Immature natural killer cell (primary cell): ENCODE measurements around the gene ZNF547. TPM values are rescaled to one million over a fixed set of nuclear protein-coding genes. Genes with fewer than 3 reads are reported as not detected.

ENCODE experiments used
- DNase-seq, 3 donors: peaks; one replicate each; pipeline ENCODE4 v3.0.0; 2022; ENCODE audit warnings: mixed read lengths in 1 of 3
- H3K27ac Mint-ChIP-seq, 6 donors: one replicate each; pipeline ENCODE4 v1.8.0; 2020; ENCODE audit warnings: mixed read lengths in 6 of 6, mild to moderate bottlenecking in 5 of 6, inconsistent platforms in 4 of 6, moderate library complexity in 3 of 6
- H3K27me3 Mint-ChIP-seq, 3 donors: one replicate each; pipeline ENCODE4 v1.8.0; 2020 to 2021; ENCODE audit warnings: low read depth in 3 of 3, mild to moderate bottlenecking in 3 of 3, mixed read lengths in 3 of 3, moderate library complexity in 3 of 3, inconsistent platforms in 1 of 3
- H3K36me3 Mint-ChIP-seq, 3 donors: one replicate each; pipeline ENCODE4 v1.8.0; 2020; ENCODE audit warnings: mixed read lengths in 3 of 3, inconsistent platforms in 2 of 3, mild to moderate bottlenecking in 2 of 3
- H3K4me1 Mint-ChIP-seq, 2 donors: one replicate each; pipeline ENCODE4 v1.8.0; 2020; ENCODE audit warnings: inconsistent platforms in 2 of 2, mild to moderate bottlenecking in 2 of 2, mixed read lengths in 2 of 2, moderate library complexity in 1 of 2
- H3K4me3 Mint-ChIP-seq, 5 donors: one replicate each; pipeline ENCODE4 v1.8.0; 2020; ENCODE audit warnings: mild to moderate bottlenecking in 5 of 5, mixed read lengths in 5 of 5, inconsistent platforms in 3 of 5, moderate library complexity in 3 of 5
- H3K9me3 Mint-ChIP-seq, 6 donors: one replicate each; pipeline ENCODE4 v1.8.0; 2020; ENCODE audit warnings: mild to moderate bottlenecking in 6 of 6, mixed read lengths in 6 of 6, inconsistent platforms in 4 of 6, moderate library complexity in 3 of 6
- polyA plus RNA-seq, 3 donors: library from polyadenylated mRNA; unstranded; fragments of 300-500 nt; fragmentation: Illumina TruSeq; gene quantifications; one replicate each; pipeline ENCODE4 v1.2.3, GENCODE V29; 2021

ZNF547 gene
- 1 to 10 TPM in 1 of 3 donors, under 1 TPM in 2; 0.54 to 2.1 (median 0.61) TPM for polyA plus RNA-seq

DNA sequence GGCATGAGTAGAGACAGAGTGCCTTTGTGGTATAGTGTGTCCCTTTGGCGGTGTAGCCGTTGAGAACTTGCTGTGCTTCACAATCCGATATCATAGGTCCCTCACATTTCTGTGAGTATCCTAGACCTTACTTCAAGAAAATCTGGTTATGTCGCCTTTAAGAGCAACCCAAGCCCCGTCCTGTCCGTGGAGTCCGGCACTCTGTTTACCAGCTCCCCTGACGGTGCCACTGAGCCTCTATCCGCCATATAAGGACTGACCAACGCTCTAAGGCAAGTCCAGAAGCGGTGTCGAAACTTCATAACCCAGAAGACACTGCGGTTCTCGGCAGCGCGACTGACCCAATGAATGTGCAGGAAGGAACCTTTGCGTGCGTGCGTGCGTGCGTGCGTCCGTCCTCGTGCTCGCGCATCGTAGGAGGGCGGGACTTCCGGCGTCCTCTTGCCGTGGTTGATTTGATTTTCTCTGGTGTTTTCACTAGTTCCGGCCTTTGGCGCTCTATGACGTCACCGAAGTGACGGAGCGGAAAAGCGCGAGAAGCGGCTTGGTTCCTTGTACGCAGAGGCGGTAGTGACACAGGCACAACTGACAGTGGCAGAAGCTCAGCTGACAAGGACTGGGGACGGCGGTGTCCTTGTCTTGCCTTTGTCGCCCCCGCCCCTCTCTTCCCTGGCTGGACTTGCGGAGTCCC, at the start of gene ZNF547, which contains the start of gene TRAPPC2B:
TSS of gene ZNF547 (plus strand) at position 555 of the 691 bp plus-strand sequence. CDS start 5,005 bp downstream, outside the sequence.
TSS of gene TRAPPC2B (plus strand) at position 555 of the 691 bp plus-strand sequence. CDS start 1,283 bp downstream, outside the sequence.
- H3K27me3 Mint-ChIP-seq = peaks cover 8 to 18% (median 11%) of the 10 kb centered on the region in 3 donors
- peaks cover 16 to 21% of the 10 kb centered on the region in 2 donors for H3K4me1 Mint-ChIP-seq
- peak within 1 kb of the TSS; percentile 86 to 93 (median 93) for H3K4me3 Mint-ChIP-seq
- peak within 1 kb of the TSS; percentile 90 to 99 (median 98) for H3K27ac Mint-ChIP-seq
- peak; percentile 99 for DNase-seq
- H3K9me3 Mint-ChIP-seq = peaks cover 4 to 36% (median 32%) of the 10 kb centered on the region in 6 donors
- peaks cover 27 to 31% (median 30%) of the 10 kb centered on the region in 3 donors for H3K36me3 Mint-ChIP-seq

GRCh38 chr19:57314146-57314545, 49.2 kb upstream of the ZNF547 start:
- Mint-ChIP-seq H3K36me3 (peaks cover 0 to 3% (median 0%) of the 10 kb centered on the region in 3 donors), H3K27ac (no peak overlapping the region), H3K27me3 (peaks cover 12 to 35% (median 17%) of the 10 kb centered on the region in 3 donors), H3K4me1 (peaks cover 11 to 12% of the 10 kb centered on the region in 2 donors), H3K9me3 (peaks cover 6 to 23% (median 13%) of the 10 kb centered on the region in 6 donors), H3K4me3 (no peak overlapping the region)
- no peak for DNase-seq

DNA sequence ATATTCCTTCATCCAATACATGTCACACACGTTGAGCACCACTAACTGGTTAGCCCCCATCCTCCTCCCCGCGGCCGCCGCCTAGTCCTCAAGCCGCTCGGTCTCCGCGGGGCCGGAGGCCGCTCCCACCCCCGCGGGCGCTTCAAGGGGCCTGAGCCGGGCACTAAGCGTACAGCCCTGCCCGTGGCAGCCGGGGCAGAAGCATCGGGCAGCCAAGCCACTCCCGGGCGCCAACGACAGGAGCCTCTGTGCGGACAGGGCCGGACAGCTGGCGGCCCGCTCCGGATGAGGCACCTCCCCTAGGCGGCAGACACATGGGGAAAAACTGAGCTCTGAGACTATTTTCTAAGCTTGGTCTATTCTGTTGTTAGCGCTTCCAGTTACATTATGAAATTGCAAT, 45.8 kb upstream of the ZNF547 start:
- H3K36me3 Mint-ChIP-seq = peaks cover under 1 to 6% (median 4%) of the 10 kb centered on the region in 3 donors
- peaks cover 27 to 31% of the 10 kb centered on the region in 2 donors for H3K4me1 Mint-ChIP-seq
- H3K9me3 Mint-ChIP-seq = peaks cover 0 to 11% (median 2%) of the 10 kb centered on the region in 6 donors
- no peak overlapping the region for H3K4me3 Mint-ChIP-seq
- no peak for DNase-seq
- H3K27ac Mint-ChIP-seq = no peak overlapping the region
- peaks cover 11 to 25% (median 14%) of the 10 kb centered on the region in 3 donors for H3K27me3 Mint-ChIP-seq

- peaks cover 34 to 47% of the 10 kb centered on the region in 2 donors for H3K4me1 Mint-ChIP-seq
- peak overlapping the region; percentile 93 to 99 (median 93) for H3K4me3 Mint-ChIP-seq
- H3K36me3 Mint-ChIP-seq = peaks cover 20 to 25% (median 23%) of the 10 kb centered on the region in 3 donors
- H3K27ac Mint-ChIP-seq = peak overlapping the region; percentile 95 to 99 (median 98)
- DNase-seq = no peak
- H3K9me3 Mint-ChIP-seq = peaks cover 0 to 11% (median 3%) of the 10 kb centered on the region in 6 donors
- H3K27me3 Mint-ChIP-seq = peaks cover 7 to 19% (median 8%) of the 10 kb centered on the region in 3 donors
Observed at GRCh38 chr19:57319869-57320179, 43.5 kb upstream of the ZNF547 start.

- peaks cover 26 to 31% (median 29%) of the 10 kb centered on the region in 3 donors for H3K36me3 Mint-ChIP-seq
Observed at GRCh38 chr19:57320180-57321084, 42.9 kb upstream of the ZNF547 start, which contains the start of gene ZNF543. ZNF543 (plus strand) TSS chr19:57320472; CDS start chr19:57320854, 382 bp downstream.

GRCh38 chr19:57321116-57321515, 42.2 kb upstream of the ZNF547 start:
- Mint-ChIP-seq H3K4me1 (peaks cover 34 to 47% of the 10 kb centered on the region in 2 donors), H3K36me3 (peaks cover 33 to 38% (median 36%) of the 10 kb centered on the region in 3 donors), H3K27ac (peak overlapping the region; percentile 95 to 99 (median 98)), H3K4me3 (peak overlapping the region; percentile 93 to 99 (median 93)), H3K27me3 (peaks cover 3 to 11% (median 8%) of the 10 kb centered on the region in 3 donors), H3K9me3 (peaks cover 0 to 21% (median under 1%) of the 10 kb centered on the region in 6 donors)
- no peak for DNase-seq

More at GRCh38 chr19:57320180-57321084, 42.9 kb upstream of the ZNF547 start, which contains the start of gene ZNF543:
- Mint-ChIP-seq H3K4me1 (peaks cover 34 to 47% of the 10 kb centered on the region in 2 donors), H3K4me3 (peak within 1 kb of the TSS; percentile 93 to 99 (median 93)), H3K9me3 (peaks cover 0 to 16% (median 3%) of the 10 kb centered on the region in 6 donors), H3K27ac (peak within 1 kb of the TSS; percentile 95 to 99 (median 98)), H3K27me3 (peaks cover 3 to 15% (median 8%) of the 10 kb centered on the region in 3 donors)
- peak; percentile 89 to 91 (median 91) for DNase-seq

GRCh38 chr19:57321751-57322150, 41.6 kb upstream of the ZNF547 start:
- Mint-ChIP-seq H3K9me3 (peaks cover 0 to 27% (median 0%) of the 10 kb centered on the region in 6 donors), H3K4me1 (peaks cover 34 to 47% of the 10 kb centered on the region in 2 donors), H3K27ac (peak overlapping the region; percentile 17 to 99 (median 97)), H3K4me3 (peak overlapping the region; percentile 93 to 99 (median 93)), H3K36me3 (peaks cover 39 to 44% (median 41%) of the 10 kb centered on the region in 3 donors), H3K27me3 (peaks cover 3 to 8% (median 7%) of the 10 kb centered on the region in 3 donors)
- no peak for DNase-seq

DNA sequence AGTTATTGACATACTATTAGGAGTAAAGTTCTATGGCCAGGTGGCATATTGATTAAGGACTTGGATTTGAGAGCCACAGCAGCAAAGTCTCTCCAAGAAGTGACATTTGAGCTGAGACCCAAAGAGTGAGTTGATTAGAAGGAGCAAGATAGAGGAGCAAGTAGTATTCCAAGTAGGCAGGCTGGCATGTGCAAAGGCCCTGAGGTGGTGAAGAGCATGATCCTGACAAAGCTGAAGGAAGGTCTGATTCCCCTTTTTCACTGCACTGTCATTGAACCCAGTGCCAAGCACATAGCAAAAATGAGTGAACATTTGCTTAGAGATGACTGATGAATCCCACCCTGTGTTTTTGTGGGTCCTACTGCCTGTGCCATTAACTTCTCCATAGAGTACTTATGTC, 38.4 kb upstream of the ZNF547 start:
- peaks cover 29 to 41% of the 10 kb centered on the region in 2 donors for H3K4me1 Mint-ChIP-seq
- peaks cover 65 to 73% (median 68%) of the 10 kb centered on the region in 3 donors for H3K36me3 Mint-ChIP-seq
- H3K4me3 Mint-ChIP-seq = no peak overlapping the region
- H3K9me3 Mint-ChIP-seq = peaks cover 9 to 60% (median 23%) of the 10 kb centered on the region in 6 donors
- no peak overlapping the region for H3K27ac Mint-ChIP-seq
- H3K27me3 Mint-ChIP-seq = peaks cover 0 to 3% (median 3%) of the 10 kb centered on the region in 3 donors
- no peak for DNase-seq

DNA sequence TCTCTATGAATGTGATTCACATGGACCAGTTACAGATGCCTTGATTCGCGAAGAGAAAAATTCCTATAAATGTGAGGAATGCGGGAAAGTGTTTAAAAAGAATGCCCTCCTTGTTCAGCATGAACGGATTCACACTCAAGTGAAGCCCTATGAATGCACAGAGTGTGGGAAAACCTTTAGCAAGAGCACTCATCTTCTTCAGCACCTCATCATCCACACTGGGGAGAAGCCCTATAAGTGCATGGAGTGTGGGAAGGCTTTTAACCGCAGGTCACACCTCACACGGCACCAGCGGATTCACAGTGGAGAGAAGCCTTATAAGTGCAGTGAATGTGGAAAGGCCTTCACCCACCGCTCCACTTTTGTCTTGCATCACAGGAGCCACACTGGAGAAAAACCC, 35.4 kb upstream of the ZNF547 start:
- Mint-ChIP-seq H3K36me3 (peaks cover 66 to 77% (median 77%) of the 10 kb centered on the region in 3 donors), H3K9me3 (peaks cover 23 to 82% (median 33%) of the 10 kb centered on the region in 6 donors), H3K27ac (no peak overlapping the region), H3K27me3 (no peaks in the 10 kb centered on the region), H3K4me3 (no peak overlapping the region), H3K4me1 (peaks cover 2 to 11% of the 10 kb centered on the region in 2 donors)
- no peak for DNase-seq

GRCh38 chr19:57334191-57334590, 29.2 kb upstream of the ZNF547 start:
- no peaks in the 10 kb centered on the region for H3K4me1 Mint-ChIP-seq

GRCh38 chr19:57338877-57339276, 24.5 kb upstream of the ZNF547 start:
- no peak for DNase-seq
- Mint-ChIP-seq H3K27ac (no peak overlapping the region), H3K4me1 (no peaks in the 10 kb centered on the region), H3K4me3 (no peak overlapping the region), H3K36me3 (peaks cover 5 to 24% (median 21%) of the 10 kb centered on the region in 3 donors), H3K9me3 (peaks cover 0 to 24% (median 4%) of the 10 kb centered on the region in 6 donors), H3K27me3 (peaks cover 0 to 4% (median 0%) of the 10 kb centered on the region in 3 donors)

More at GRCh38 chr19:57334191-57334590, 29.2 kb upstream of the ZNF547 start:
- peaks cover 18 to 47% (median 33%) of the 10 kb centered on the region in 3 donors for H3K36me3 Mint-ChIP-seq
- H3K27ac Mint-ChIP-seq = no peak overlapping the region
- no peak overlapping the region for H3K4me3 Mint-ChIP-seq
- H3K9me3 Mint-ChIP-seq = peaks cover 7 to 55% (median 19%) of the 10 kb centered on the region in 6 donors
- peaks cover 0 to 2% (median 0%) of the 10 kb centered on the region in 3 donors for H3K27me3 Mint-ChIP-seq
- no peak for DNase-seq

DNA sequence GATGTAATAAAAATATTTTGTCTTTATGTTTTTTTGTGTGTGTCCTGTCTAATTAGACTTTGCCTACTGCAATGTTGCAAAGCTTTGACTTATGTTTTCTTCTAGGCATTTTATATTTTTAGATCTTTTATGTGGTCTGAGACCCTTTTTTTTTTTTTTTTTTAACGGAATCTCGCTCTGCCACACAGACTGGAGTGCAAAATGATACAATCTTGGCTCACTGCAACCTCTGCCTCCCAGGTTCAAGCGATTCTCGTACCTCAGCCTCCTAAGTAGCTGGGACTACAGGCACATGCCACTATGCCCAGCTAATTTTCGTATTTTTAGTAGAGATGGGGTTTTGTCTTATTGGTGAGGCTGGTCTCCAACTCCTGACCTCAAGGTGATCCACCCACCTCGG, 20.8 kb upstream of the ZNF547 start:
- Mint-ChIP-seq H3K27ac (no peak overlapping the region), H3K9me3 (peaks cover 0 to 13% (median 1%) of the 10 kb centered on the region in 6 donors), H3K4me3 (no peak overlapping the region), H3K27me3 (peaks cover 0 to 8% (median 0%) of the 10 kb centered on the region in 3 donors), H3K4me1 (no peaks in the 10 kb centered on the region), H3K36me3 (peaks cover 0 to 11% (median 7%) of the 10 kb centered on the region in 3 donors)
- DNase-seq = no peak

- H3K4me3 Mint-ChIP-seq = no peak overlapping the region
- peaks cover 27 to 29% of the 10 kb centered on the region in 2 donors for H3K4me1 Mint-ChIP-seq
- peaks cover 6 to 29% (median 9%) of the 10 kb centered on the region in 6 donors for H3K9me3 Mint-ChIP-seq
- peaks cover 12 to 19% (median 19%) of the 10 kb centered on the region in 3 donors for H3K36me3 Mint-ChIP-seq
- no peak overlapping the region for H3K27ac Mint-ChIP-seq
- no peak for DNase-seq
- H3K27me3 Mint-ChIP-seq = peaks cover 2 to 11% (median 11%) of the 10 kb centered on the region in 3 donors
Observed at GRCh38 chr19:57348136-57348535, 15.2 kb upstream of the ZNF547 start.
